Ovary (tissue), 9 donors: ENCODE results near the gene RGN. TPM values are rescaled to one million over a fixed set of nuclear protein-coding genes. Genes with fewer than 3 reads are reported as not detected.

Experiments
- DNase-seq, 5 donors: peaks; one replicate each; pipeline ENCODE4 v3.0.0-alpha.2; 2019 to 2020
- H3K27ac ChIP-seq, 2 donors: fragments of 200-600 bp; one replicate each; pipeline versions ENCODE4 v1.5.1 to v1.8.0; 2019 to 2022
- H3K27me3 ChIP-seq: fragments of 200-600 bp; one replicate; pipeline ENCODE4 v1.8.0; 2022
- H3K36me3 ChIP-seq: fragments of 200-600 bp; sonication (generic); one replicate; pipeline ENCODE4 v1.5.1; 2019
- H3K4me1 ChIP-seq: one replicate; pipeline ENCODE4 v1.8.1; 2013; ENCODE audit warnings: mild to moderate bottlenecking, moderate library complexity; ENCODE audit not compliant: insufficient read depth
- H3K4me3 ChIP-seq: fragments of 200-600 bp; sonication (generic); one replicate; pipeline ENCODE4 v1.5.1; 2017
- H3K9me3 ChIP-seq, 2 donors: fragments of 200-600 bp in 1 of 2; sonication (generic) in 1 of 2; one replicate each; pipeline versions ENCODE4 v1.5.1 to v1.8.1; 2013 to 2019; ENCODE audit warnings: mild to moderate bottlenecking in 1 of 2, moderate library complexity in 1 of 2
- EP300 ChIP-seq: sonication (generic); formaldehyde crosslinking; IDR thresholded peaks from one replicate; pipeline ENCODE4 v1.6.1; 2017; ENCODE audit warnings: antibody characterized with exemption
- POLR2A ChIP-seq: fragments of 450-650 bp; IDR thresholded peaks from one replicate; pipeline ENCODE4 v1.6.1; 2017; ENCODE audit warnings: antibody characterized with exemption, mild to moderate bottlenecking, moderate library complexity
- WGBS, 3 donors: extraction: QIAGEN DNeasy Blood & Tissue Kit in 1 of 3; methylation state at CpG; one replicate each; pipeline versions ENCODE4 v1.1.5 to v1.1.7; 2013 to 2017; 5-methylcytosine and 5-hydroxymethylcytosine counted together
- intact Hi-C, 4 donors: fragments of 100-400 bp; cut with DNase I; formaldehyde crosslinking; loops; one replicate each; pipeline versions ENCODE4 v1.11.0 to v1.15.1; 2022 to 2023
- polyA plus RNA-seq, 2 donors: library from polyadenylated mRNA; stranded (reverse); fragments of 200-250 nt in 1 of 2; fragments of 350-450 nt in 1 of 2; fragmentation: Illumina TruSeq in 1 of 2; extraction: RNeasy Lipid Tissue Mini Kit (QIAGEN cat#74804) in 1 of 2; gene quantifications; one replicate each; pipeline ENCODE4 v1.2.3, GENCODE V29; 2013 to 2014
- total RNA-seq, 7 donors: library from RNA; depleted of rRNA in 2 of 7; stranded (reverse); fragments of >200 nt in 2 of 7; fragmentation: NEBNext Ultra II Directional in 3 of 7; extraction: Animal tissue kit (Norgen Biotek cat#: 25700) in 3 of 7; gene quantifications; one replicate each; pipeline versions ENCODE4 v1.1.0 to v1.2.4, GENCODE V29; 2016 to 2023
- TF ChIP-seq, protein P1 (sequence below), 3 donors: fragments of 450-650 bp in 2 of 3; fragments of 200-600 bp in 1 of 3; IDR thresholded peaks; one replicate each; pipeline versions ENCODE4 v1.5.1 to v1.8.0; 2016 to 2022; ENCODE audit warnings: antibody characterized with exemption in 3 of 3, mild to moderate bottlenecking in 1 of 3
- donor health status: DM: no; HTN: no; CAD: no; lungs with moderate emphysema.
- donor health status: DM: no; HTN: no; CAD: no.
- donor health status: Bipolar disorder and iron deficiency.
- donor health status: DM: yes; HTN: yes; CAD: no.
- donor health status: DM: no; HTN: no; CAD: no.
- donor health status: DM: yes; HTN: yes; CAD: no.

RGN gene
- total and polyA plus RNA-seq, 9 donors, result 6.8 to 49.4 (median 16.5) TPM

GRCh38 chrX:47060708-47061107, 17.5 kb upstream of the RGN start:
- TF ChIP-seq EP300 (no peak), POLR2A (no peak)
- TF ChIP-seq, protein P1, sequence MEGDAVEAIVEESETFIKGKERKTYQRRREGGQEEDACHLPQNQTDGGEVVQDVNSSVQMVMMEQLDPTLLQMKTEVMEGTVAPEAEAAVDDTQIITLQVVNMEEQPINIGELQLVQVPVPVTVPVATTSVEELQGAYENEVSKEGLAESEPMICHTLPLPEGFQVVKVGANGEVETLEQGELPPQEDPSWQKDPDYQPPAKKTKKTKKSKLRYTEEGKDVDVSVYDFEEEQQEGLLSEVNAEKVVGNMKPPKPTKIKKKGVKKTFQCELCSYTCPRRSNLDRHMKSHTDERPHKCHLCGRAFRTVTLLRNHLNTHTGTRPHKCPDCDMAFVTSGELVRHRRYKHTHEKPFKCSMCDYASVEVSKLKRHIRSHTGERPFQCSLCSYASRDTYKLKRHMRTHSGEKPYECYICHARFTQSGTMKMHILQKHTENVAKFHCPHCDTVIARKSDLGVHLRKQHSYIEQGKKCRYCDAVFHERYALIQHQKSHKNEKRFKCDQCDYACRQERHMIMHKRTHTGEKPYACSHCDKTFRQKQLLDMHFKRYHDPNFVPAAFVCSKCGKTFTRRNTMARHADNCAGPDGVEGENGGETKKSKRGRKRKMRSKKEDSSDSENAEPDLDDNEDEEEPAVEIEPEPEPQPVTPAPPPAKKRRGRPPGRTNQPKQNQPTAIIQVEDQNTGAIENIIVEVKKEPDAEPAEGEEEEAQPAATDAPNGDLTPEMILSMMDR (IDR thresholded peaks at IDR 0.05), result no peak
- WGBS, 3 donors, result 68 to 84% (median 72%) methylated on average over 2 of the region's 2 CpGs
- Histone ChIP-seq H3K27me3 (no peaks in the 10 kb centered on the region), H3K9me3 (no peaks in the 10 kb centered on the region), H3K27ac (no peak overlapping the region), H3K36me3 (no peaks in the 10 kb centered on the region), H3K4me3 (no peak overlapping the region), H3K4me1 (no peaks in the 10 kb centered on the region)
- intact Hi-C loops, result no loop called here
- DNase-seq, result no peak

GRCh38 chrX:47061238-47061919, 16.9 kb upstream of the RGN start:
- TF ChIP-seq POLR2A (no peak), EP300 (no peak)
- TF ChIP-seq, protein P1 (IDR thresholded peaks at IDR 0.05), result no peak
- Histone ChIP-seq H3K36me3 (no peaks in the 10 kb centered on the region), H3K4me1 (no peaks in the 10 kb centered on the region), H3K27ac (no peak overlapping the region), H3K9me3 (no peaks in the 10 kb centered on the region), H3K4me3 (no peak overlapping the region), H3K27me3 (no peaks in the 10 kb centered on the region)
- intact Hi-C loops, result no loop called here
- WGBS, 3 donors, result 73 to 80% (median 76%) methylated on average over 2 of the region's 2 CpGs
- DNase-seq, result no peak

DNA sequence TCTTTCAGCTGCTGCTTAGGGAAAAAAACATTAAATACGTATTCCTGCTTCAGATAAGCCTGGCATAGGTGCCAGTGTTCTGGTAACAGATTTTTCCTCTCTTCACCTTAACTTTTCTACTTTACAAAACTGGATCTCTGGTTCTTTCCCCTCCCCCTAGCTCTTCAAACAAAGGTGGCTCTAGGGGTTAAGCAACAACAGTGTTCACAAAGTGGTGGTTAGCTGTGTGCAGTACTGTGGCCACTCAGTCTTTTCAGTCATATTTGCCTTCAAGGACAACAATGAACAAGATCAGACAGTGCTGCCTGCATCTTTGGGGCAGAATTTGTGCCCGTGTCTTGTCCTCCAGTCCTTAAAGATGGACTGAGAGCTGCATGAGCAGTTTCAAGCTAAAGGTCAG, 15.1 kb upstream of the RGN start:
- no peak for DNase-seq
- intact Hi-C loops, result no loop called here
- Histone ChIP-seq H3K27ac (no peak overlapping the region), H3K4me1 (no peaks in the 10 kb centered on the region), H3K4me3 (no peak overlapping the region), H3K27me3 (no peaks in the 10 kb centered on the region), H3K36me3 (no peaks in the 10 kb centered on the region), H3K9me3 (no peaks in the 10 kb centered on the region)
- 65 to 71% (median 70%) methylated on average over 2 of the region's 2 CpGs for WGBS, 3 donors
- TF ChIP-seq, protein P1 (IDR thresholded peaks at IDR 0.05), result no peak
- no peak for TF ChIP-seq EP300
- no peak for TF ChIP-seq POLR2A

GRCh38 chrX:47068214-47068613, 10.0 kb upstream of the RGN start:
- Histone ChIP-seq H3K27me3 (no peaks in the 10 kb centered on the region), H3K9me3 (no peaks in the 10 kb centered on the region), H3K4me1 (no peaks in the 10 kb centered on the region), H3K4me3 (no peak overlapping the region), H3K36me3 (no peaks in the 10 kb centered on the region), H3K27ac (no peak overlapping the region)
- WGBS, 3 donors, result 72 to 78% (median 77%) methylated on average over 3 of the region's 3 CpGs
- DNase-seq, result no peak
- intact Hi-C loops, result no loop called here
- TF ChIP-seq EP300, result no peak
- no peak for TF ChIP-seq POLR2A

DNA sequence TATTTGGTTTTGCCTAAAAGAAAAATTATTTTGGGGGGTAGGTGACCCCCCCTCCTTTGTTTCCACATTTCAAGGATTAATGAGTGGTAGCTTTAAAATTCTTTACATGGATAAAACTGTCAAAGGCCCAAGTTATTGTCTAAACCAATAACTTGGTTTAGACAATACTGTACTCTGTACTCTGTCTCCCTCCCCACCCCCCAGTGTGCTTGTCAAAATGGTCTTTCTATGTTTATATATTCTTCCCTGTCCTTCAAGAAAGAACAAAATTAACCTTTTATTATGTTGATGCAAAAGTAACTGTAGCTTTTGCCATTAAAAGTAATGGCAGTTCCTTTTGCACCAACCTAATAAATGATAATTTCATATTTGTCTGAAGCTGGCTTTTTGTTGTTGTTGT, 9.5 kb upstream of the RGN start:
- intact Hi-C loops, result no loop called here
- no peaks in the 10 kb centered on the region for H3K27me3 ChIP-seq
- TF ChIP-seq, protein P1 (IDR thresholded peaks at IDR 0.05), result no peak
- no peaks in the 10 kb centered on the region for H3K36me3 ChIP-seq
- no peak overlapping the region for H3K4me3 ChIP-seq
- H3K9me3 ChIP-seq, result no peaks in the 10 kb centered on the region
- no peak overlapping the region for H3K27ac ChIP-seq
- no peak for DNase-seq
- no peaks in the 10 kb centered on the region for H3K4me1 ChIP-seq
